DMS153 treated with DMSO at 0.1 percent for 48 hours (cell line): ENCODE results near the gene TENT5A.
"Not testable (repeated sequence)": the region's sequence is repeated elsewhere in the genome, so short reads cannot be mapped to it uniquely, and the experiment has no call there.

Experiments
- DNase-seq: peaks from one replicate; lab custom pipeline; 2025; ENCODE audit not compliant: unreplicated experiment; lab: John Stamatoyannopoulos, UW

Gene TENT5A

GRCh38 chr6:81752084-81752920, at the start of gene TENT5A:
TENT5A (minus strand) TSS chr6:81752681; CDS start chr6:81752141, 540 bp downstream.
- peak; percentile 96 for DNase-seq

GRCh38 chr6:81801489-81801888, 49.0 kb upstream of the TENT5A start:
- no peak for DNase-seq

- no peak for DNase-seq
These were observed 48.2 kb upstream of the TENT5A start for GRCh38 chr6:81800666-81801065.

GRCh38 chr6:81799323-81799722, 46.8 kb upstream of the TENT5A start:
- no peak for DNase-seq

- no peak for DNase-seq
These were observed 45.1 kb upstream of the TENT5A start for GRCh38 chr6:81797591-81797990.

DNA sequence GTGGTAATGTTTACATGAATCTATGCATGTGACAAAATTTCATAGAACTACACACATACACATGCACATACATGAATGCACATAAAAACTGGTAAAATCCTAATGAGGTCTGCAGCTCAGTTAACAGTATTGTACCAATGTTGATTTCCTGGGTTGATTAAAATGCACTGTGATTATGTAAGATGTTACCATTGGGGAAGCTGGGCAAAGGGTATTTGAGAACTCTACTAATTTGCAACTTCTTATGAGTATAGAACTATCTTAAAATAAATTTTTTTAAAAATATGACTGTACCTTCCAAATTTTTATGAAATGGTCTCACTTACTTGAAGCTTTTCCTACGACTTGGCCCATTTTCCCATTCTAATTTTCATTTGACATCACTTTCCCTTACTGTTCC, 43.4 kb upstream of the TENT5A start:
- DNase-seq, result no peak

GRCh38 chr6:81793821-81794475, 41.5 kb upstream of the TENT5A start:
- DNase-seq, result no peak

DNA sequence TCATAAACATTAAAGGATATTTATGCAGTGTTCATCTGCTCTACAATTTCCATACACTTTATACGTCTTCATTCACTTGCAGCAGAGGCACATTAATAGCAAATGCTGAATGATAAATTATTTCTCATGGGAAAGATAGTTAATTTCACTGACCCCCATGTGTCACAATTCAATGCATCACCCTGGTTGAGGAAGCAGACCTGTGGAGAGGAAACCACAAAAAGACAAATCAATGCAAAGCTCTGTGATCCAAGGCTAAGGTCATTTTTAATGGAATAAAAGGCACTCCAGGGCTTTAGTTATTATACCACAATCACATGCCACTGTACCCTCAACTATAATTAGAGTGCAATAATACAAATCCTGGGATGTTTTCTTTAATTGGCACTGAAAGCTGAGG, 40.3 kb upstream of the TENT5A start:
- DNase-seq, result no peak

GRCh38 chr6:81791756-81792155, 39.3 kb upstream of the TENT5A start:
- no peak for DNase-seq

- no peak for DNase-seq
These were observed 37.6 kb upstream of the TENT5A start for GRCh38 chr6:81790034-81790433.

- DNase-seq, result no peak
These were observed 36.8 kb upstream of the TENT5A start for GRCh38 chr6:81789291-81789690.

GRCh38 chr6:81788748-81789147, 36.3 kb upstream of the TENT5A start:
- no peak for DNase-seq

DNA sequence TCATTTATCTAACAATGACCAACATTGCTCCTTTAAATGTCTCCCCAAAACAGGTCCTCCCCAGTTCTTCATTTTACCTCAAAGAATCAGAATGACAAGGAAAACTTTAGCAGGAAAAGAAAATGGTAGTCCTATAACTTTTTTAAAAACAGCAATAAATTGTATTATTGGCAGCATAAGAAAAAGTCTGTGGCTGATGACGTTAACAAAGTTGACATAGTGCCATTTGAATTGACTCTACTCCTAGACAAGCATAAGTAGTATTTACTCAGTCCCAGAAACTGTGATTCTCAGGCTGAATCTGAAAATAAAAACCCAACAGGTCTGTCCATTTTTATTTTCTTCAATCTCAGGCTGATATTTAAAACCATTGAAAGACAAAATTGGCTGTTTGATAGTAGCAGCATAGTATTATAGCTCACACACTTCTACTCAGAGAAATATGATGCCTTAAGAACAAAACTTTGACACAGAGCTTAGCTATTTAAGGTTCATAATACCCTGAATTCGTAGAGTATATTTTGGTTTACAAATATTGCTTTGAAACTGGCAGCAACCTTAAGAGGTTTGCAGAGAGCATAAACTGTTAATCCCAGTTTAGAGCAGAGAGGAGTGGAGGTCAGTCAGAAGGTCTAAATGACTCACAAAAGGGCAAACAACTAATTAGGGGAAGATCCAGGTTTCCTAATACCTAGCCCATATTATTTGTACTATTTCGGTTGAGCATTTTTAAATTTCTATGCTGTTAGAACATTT, 35.0 kb upstream of the TENT5A start:
- DNase-seq, result peak; percentile 34

- DNase-seq, result no peak
These were observed 33.7 kb upstream of the TENT5A start for GRCh38 chr6:81786150-81786549.

DNA sequence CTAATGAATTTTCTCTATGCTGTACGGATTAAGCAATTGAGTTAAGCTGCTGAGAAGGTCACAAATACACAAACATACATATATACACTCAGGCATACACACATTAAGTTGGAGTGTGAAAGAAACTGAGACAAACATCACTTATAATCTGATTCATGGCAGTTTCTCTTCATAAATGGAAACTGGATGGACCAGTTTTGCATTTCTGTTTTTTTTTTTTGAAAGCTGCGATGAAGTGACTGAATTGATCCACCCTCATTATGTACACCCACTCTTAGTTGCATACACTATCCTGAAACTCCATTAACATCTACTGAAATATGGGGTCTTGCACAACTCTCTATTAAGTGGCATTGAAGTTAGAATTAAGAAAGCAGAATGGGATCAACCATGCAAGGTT, 32.9 kb upstream of the TENT5A start:
- peak; percentile 37 for DNase-seq

GRCh38 chr6:81783893-81784292, 31.4 kb upstream of the TENT5A start:
- no peak for DNase-seq

DNA sequence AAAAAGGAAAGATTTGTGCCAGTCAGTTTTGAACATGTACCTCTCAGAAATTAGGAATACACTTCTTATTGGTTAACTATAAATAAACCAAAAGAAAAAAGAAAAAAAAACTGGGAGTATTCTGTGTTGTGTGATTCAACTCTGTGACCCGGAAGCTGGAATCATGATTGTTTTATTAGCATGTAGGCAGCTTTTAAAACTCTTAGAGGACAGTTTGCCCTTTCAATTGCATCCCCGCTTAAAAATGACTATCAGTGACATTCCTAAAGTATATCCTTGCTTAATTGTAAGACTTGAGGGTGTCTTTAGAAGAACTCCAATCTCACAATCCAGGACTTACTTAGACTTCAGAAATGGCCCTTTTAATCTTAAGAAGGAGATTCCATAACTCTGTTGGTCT, 29.1 kb upstream of the TENT5A start:
- DNase-seq, result no peak

GRCh38 chr6:81777586-81778268, 25.2 kb upstream of the TENT5A start:
- no peak for DNase-seq

DNA sequence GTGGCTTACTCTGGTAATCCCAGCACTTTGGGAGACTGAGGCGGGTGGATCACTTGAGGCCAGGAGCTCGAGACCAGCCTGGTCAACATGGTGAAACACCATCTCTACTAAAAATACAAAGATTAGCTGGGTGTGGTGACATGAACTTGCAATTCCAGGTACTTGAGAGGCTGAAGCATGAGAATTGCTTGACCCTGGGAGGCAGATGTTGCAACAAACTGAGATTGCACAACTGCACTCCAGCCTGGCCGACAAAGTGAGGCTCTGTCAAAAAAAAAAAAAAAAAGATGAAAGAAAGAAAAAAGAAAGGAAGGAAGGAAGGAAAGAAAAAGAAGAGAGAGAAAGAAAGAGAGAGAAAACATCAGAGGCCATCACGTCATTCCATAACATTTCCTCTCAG, 23.7 kb upstream of the TENT5A start:
- DNase-seq, result not testable (repeated sequence)

DNA sequence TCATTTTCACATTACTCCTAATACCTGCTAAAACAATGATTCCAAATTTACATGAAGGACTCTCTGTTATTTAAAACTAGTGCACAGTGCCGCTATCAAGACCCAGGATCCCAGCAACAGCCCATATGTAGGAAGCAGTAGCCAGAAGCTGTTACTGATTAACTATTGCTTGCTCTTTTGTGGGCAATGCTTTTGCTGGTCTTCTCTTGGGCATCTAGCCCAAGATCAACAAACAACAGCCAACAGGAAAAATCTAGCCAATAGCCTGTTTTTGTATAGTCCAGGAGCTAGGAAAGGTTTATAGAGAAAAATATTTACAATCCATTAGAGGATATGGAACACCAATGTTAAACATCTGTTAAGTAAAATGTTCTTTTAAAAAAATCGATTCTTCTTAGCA, 22.1 kb upstream of the TENT5A start:
- peak; percentile 52 for DNase-seq

- DNase-seq, result no peak
These were observed 21.4 kb upstream of the TENT5A start for GRCh38 chr6:81773887-81774286.
